Measurements from ENCODE around the gene PTAR1.
"Not testable (repeated sequence)": the region's sequence is repeated elsewhere in the genome, so short reads cannot be mapped to it uniquely, and the experiment has no call there.

PTAR1 gene

DNA sequence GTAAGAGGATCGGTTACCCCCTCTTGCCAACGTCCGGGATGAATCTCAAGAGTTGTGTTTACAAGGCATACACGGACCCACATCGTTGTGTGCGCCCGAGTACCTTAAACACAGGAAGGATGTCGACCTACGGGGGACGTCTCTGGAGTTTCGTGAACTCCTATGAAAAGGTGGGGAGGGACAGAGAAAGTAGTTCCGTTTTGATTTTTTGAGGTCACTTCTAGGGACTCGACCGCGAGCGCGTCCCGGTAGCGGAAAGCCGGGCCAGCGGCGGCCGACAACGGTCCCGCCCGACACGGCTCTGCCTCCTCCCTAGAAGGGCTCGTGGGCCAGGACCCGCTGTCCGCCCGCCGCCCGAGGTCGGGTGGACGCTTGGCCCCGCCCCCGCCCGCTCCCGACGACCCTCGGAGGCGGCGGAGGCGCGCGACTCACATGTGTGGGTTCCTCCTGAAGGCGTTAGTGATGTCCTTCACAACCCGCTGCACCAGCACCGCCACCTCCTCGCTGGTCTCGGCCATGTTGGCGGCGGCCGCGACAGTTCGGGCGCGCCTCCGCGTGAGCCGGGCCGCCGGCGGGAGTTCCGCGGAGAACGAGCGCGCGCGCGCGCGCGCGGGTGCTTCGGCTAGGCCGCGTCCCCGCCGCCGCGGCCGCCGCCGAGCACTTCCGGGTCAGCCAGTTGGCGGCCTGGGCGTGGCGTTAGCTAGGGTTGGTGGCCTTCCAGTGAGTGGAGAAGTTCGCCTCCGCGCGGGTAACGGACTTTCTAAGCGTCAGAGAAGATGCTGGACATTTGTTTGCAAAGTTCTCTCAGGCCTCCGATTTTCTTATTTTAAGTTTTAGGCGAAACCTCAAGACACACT lies at the start of gene PTAR1:
Gene PTAR1 (minus strand): TSS at position 591 of the 857 bp plus-strand sequence. CDS start 73 bp downstream, at position 518.
- intact Hi-C loops (cut with DNase I), result loop anchor here (2.0 kb wide), 1 partner anchor 87 kb away; the partner anchor contains the start of gene APBA1

GRCh38 chr9:69809304-69809863 lies 49.6 kb upstream of the PTAR1 start:
- DNase-seq, result peak in 4 of 42 donors; percentile 7 to 46 (median 18)
- intact Hi-C loops (cut with DNase I), result no loop called here

More for the DNA sequence above, at the start of gene PTAR1:
- peak; percentile 76 to 96 (median 90) for DNase-seq

DNA sequence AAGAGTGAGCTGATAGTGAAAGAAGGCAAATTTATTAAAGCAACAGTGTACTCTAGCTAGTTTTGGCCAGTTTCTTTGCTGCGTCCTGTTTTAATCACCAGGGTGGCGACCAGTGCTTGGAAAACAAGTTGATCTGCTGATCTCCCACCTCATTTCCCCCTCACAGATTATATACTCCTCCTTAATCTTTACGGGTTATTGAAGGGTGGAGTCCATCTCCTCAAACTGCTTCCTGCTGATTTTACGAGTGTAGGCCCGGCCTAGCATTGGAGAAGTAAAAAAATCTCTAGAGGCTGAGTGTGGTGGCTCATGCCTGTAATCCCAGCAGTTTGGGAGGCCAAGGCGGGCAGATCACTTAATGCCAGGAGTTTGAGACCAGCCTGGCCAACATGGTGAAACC lies 46.8 kb upstream of the PTAR1 start:
- intact Hi-C loops (cut with DNase I), result no loop called here
- no peak for DNase-seq

DNA sequence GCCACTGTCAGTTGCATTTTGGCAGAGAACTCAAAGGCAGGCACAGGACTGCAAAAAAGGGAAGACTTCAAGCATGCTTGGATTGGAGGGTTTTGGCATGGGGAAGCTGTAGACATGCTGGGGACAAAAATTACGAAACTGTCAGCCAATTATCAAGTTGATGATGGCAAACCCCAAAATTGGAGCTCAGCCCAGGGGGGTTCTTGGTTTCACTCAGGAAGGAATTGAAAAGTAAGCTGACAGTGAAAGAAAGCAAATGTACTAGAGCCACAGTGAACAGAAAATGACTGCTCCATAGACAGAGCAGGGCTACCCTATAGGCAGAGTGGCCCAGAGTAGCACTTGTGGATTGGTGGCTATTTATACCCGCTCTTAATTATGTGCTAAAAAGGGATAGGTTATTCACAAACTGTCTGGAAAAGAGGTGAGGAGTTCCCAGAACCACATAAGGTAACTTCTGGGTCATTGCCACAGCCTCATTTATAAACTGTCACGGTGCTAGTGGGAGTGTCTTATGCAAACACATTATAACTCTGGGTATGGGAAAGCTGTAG lies 46.2 kb upstream of the PTAR1 start:
- peak in 22 of 42 donors; percentile 4 to 51 (median 20) for DNase-seq
- intact Hi-C loops (cut with DNase I), result no loop called here

- intact Hi-C loops (cut with DNase I), result no loop called here
- DNase-seq, result no peak
These were observed 42.2 kb upstream of the PTAR1 start for GRCh38 chr9:69801989-69802388.

GRCh38 chr9:69800027-69800426 lies 40.2 kb upstream of the PTAR1 start:
- DNase-seq; intact Hi-C loops (cut with DNase I): not testable (repeated sequence)

GRCh38 chr9:69799521-69799920 lies 39.7 kb upstream of the PTAR1 start:
- intact Hi-C loops (cut with DNase I); DNase-seq: not testable (repeated sequence)

GRCh38 chr9:69798744-69799143 lies 38.9 kb upstream of the PTAR1 start:
- intact Hi-C loops (cut with DNase I), result no loop called here
- DNase-seq, result no peak

DNA sequence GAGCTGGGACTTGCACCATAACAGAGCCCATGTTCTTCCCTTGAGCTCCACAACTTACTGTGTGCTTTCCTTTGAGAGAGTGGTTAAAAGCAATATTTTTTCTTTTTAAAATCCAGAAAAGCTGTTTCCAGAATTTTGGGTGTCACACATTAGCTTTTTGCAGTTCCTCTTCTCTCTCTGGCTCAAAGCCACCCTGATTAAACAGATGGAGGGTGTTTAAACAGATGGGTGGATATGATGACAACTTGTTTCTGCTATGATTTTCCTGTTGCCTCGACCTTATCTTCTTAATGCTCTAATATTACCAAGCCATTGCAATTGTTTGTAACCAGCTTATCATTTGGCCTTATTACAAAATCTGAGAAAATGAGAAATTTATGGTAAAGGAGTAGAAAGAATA lies 37.9 kb upstream of the PTAR1 start:
- intact Hi-C loops (cut with DNase I), result no loop called here
- DNase-seq, result no peak

DNA sequence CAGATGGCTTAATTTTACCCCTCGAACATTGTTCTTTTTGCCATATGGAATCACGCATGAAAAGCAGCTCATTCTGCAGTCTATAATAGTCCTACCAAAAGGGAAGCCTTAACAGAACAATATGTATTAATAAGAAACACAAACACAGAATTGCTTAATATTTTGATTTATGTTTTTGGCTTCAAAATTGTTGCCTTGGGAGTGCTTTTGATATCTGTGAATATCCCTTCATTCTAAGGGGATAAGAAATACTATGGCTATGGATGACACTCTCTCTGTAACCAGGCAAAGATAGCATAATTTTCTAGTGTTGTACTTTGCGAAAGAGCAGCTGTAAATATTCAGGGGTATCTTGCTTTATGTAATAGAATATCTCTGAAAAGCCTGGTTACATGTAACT lies 34.5 kb upstream of the PTAR1 start:
- intact Hi-C loops (cut with DNase I), result no loop called here
- DNase-seq, result no peak

GRCh38 chr9:69785757-69786156 lies 25.9 kb upstream of the PTAR1 start:
- no peak for DNase-seq
- intact Hi-C loops (cut with DNase I), result no loop called here

- intact Hi-C loops (cut with DNase I), result no loop called here
- no peak for DNase-seq
These were observed 13.4 kb upstream of the PTAR1 start for GRCh38 chr9:69773258-69773657.

DNA sequence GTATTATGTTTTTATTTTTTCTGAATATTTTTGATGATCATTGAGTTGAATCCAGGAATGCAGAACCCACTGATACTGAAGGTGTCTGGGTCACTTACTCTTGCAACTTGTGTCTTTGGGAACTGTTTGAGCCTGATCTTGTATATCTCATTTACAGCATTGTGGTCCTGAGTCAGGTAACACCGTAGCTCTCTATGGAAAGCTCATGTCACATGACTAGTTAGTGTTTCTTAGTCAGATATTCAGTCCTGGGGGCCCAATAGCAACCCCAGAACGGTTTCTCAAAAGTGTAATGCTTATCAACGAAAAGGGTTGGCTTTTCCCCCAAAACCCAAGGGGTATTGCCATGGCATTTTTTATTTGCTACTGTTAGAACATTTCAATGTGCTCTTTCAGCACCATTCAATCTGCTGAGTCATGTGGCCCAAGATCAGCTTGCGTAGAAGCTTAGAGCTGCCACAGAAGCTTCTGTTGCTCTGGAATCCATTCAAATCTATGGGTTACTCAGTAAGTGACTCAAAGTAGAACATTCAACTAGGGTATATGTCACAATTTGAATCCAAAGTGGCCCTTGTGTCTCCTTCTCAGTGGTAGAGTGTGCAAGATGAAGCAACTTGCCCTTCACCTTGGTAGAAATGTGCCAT lies 12.1 kb upstream of the PTAR1 start:
- no peak for DNase-seq
- intact Hi-C loops (cut with DNase I), result no loop called here

DNA sequence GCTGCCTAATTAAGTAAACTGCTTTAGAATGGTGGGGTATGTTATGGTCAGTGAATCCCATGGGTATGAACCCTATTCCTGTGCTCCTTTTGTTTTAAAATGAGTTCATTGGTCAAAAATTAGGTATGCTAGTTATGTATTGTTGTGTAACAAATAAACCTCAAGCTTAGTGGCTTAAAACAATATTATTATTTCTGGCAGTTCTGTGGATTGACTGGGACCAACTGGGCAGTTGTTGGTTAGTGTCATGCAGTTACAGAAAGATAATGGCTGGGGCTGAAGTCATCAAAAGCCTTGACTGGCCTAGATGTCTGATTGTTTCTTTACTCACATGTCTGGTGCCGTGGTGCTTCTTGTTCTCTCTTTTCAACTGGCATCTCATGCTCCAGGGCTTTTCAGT lies 8.9 kb upstream of the PTAR1 start:
- intact Hi-C loops (cut with DNase I), result no loop called here
- DNase-seq, result no peak

DNA sequence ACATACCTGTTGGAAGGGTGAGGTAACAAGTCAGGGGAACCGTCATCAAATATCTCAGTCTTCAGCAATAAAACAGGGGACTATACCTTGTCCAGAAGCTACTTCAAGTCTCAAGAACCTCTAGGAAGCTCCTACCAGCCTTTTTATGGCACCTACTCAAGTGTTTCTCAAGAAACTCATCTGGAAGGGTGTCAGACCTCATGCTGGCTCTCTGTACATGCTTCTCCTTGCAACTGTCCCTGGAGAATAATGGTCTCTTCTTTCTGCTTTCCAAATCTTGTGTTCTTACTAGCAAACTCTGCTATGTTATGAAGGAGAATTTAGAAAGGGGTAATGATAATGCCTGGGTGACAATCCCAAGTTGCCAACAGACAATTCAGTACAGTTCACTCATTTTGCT lies 8.3 kb upstream of the PTAR1 start:
- intact Hi-C loops (cut with DNase I), result no loop called here
- DNase-seq, result no peak

GRCh38 chr9:69763862-69764261 lies 4.1 kb upstream of the PTAR1 start:
- intact Hi-C loops (cut with DNase I); DNase-seq: not testable (repeated sequence)

GRCh38 chr9:69762527-69762926 lies 2.7 kb upstream of the PTAR1 start:
- intact Hi-C loops (cut with DNase I), result no loop called here
- DNase-seq, result no peak

DNA sequence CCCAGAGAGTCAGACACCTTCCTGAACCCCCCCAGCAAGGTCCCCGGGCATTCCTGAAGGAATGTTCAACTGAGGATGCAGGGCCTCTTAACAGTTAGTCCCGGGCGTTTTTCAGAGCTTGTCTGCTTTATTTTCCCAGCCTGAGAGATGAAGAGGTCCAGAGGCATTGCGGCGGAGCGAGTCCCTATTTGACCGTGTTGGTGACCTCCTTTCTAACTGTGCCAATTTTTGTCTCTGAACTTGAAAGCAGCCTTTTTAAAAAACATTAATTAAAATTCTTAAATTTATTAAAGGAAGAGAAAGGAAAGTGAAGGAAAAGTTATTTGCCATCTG lies 433 bp upstream of the PTAR1 start:
- DNase-seq, result peak in 6 of 42 donors; percentile 4 to 22 (median 18)
- intact Hi-C loops (cut with DNase I), result no loop called here

- intact Hi-C loops (cut with DNase I), result loop anchor here (2.0 kb wide), 1 partner anchor 86 kb away; the partner anchor contains the start of gene APBA1
- peak in 3 of 42 donors; percentile 2 to 11 (median 8) for DNase-seq
These were observed 790 bp downstream of the PTAR1 start for GRCh38 chr9:69759021-69759420.

Measured in head of caudate nucleus (tissue), 42 donors.